Psoas muscle (tissue), 8 donors: ENCODE measurements around the gene SIDT1. TPM values are rescaled to one million over a fixed set of nuclear protein-coding genes. Genes with fewer than 3 reads are reported as not detected.
A peak's percentile ranks its signal among the peaks of the same experiment; 100 is the strongest.

ENCODE experiments used
- ATAC-seq, 4 donors: fragments of 200-7000 bp; cut with Tn5 transposase; one replicate each; pipeline ENCODE4 v1.9.1; 2020; ENCODE audit warnings: moderate library complexity in 3 of 4, mild to moderate bottlenecking in 2 of 4
- DNase-seq, 2 donors: peaks; one replicate each; pipeline ENCODE4 v3.0.0-alpha.2; 2020
- H3K27ac ChIP-seq: fragments of 200-600 bp; one replicate; pipeline ENCODE4 v1.8.0; 2022
- H3K27me3 ChIP-seq, 3 donors: fragments of 200-600 bp in 1 of 3; one replicate each; pipeline versions ENCODE4 v1.6.1 to v1.8.0; 2013 to 2022; ENCODE audit warnings: low read length in 2 of 3, mild to moderate bottlenecking in 2 of 3, moderate library complexity in 1 of 3; ENCODE audit not compliant: insufficient read depth in 3 of 3
- H3K36me3 ChIP-seq, 2 donors: fragments of 200-600 bp in 1 of 2; one replicate each; pipeline versions ENCODE4 v1.6.1 to v1.8.0; 2013 to 2022; ENCODE audit warnings: low read depth in 1 of 2, mild to moderate bottlenecking in 1 of 2, moderate library complexity in 1 of 2; ENCODE audit not compliant: insufficient read depth in 1 of 2
- H3K4me1 ChIP-seq: fragments of 200-600 bp; one replicate; pipeline ENCODE4 v1.8.0; 2022
- H3K4me3 ChIP-seq: fragments of 200-600 bp; one replicate; pipeline ENCODE4 v1.8.0; 2022; ENCODE audit warnings: mild to moderate bottlenecking
- H3K9me3 ChIP-seq: fragments of 200-600 bp; one replicate; pipeline ENCODE4 v1.8.0; 2022
- WGBS, 3 donors: extraction: QIAGEN DNeasy Blood & Tissue Kit; methylation state at CpG; one replicate each; pipeline versions ENCODE4 v1.1.6 to v1.1.7; 2013; 5-methylcytosine and 5-hydroxymethylcytosine counted together
- intact Hi-C, 2 donors: fragments of 100-400 bp; cut with DNase I; formaldehyde crosslinking; loops; one replicate each; pipeline versions ENCODE4 v1.11.0 to v1.14.2; 2022
- polyA plus RNA-seq, 3 donors: library from polyadenylated mRNA; stranded (reverse); fragments of 200-250 nt; gene quantifications; one replicate each; pipeline ENCODE4 v1.2.3, GENCODE V29; 2013
- total RNA-seq, 4 donors: library from RNA; stranded (reverse); fragmentation: NEBNext Ultra II Directional in 2 of 4; extraction: Animal tissue kit (Norgen Biotek cat#: 25700) in 2 of 4; gene quantifications; one replicate each; pipeline versions ENCODE4 v1.2.1 to v1.2.4, GENCODE V29; 2021 to 2023
- TF ChIP-seq, protein P1 (sequence below): fragments of 200-600 bp; IDR thresholded peaks from one replicate; pipeline ENCODE4 v1.8.0; 2022; ENCODE audit warnings: antibody characterized with exemption
- donor health status: healthy with polysubstance abuse.
- donor health status: DM: no; HTN: no; CAD: no; lungs with moderate emphysema.
- donor health status: Bipolar disorder and iron deficiency.
- donor health status: healthy.
- donor health status: DM: yes; HTN: yes; CAD: no.
- donor health status: DM: no; HTN: no; CAD: no.
- donor health status: DM: no; HTN: no; CAD: no.
- donor health status: DM: yes; HTN: yes; CAD: no.

The SIDT1 gene
- total and polyA plus RNA-seq, 7 donors: 0.08 to 0.48 (median 0.34) TPM; not detected in 1

GRCh38 chr3:113660458-113660857, 128.1 kb downstream of the SIDT1 start:
- peaks cover 19 to 51% of the 10 kb centered on the region in 2 donors for H3K36me3 ChIP-seq
- H3K9me3 ChIP-seq: no peaks in the 10 kb centered on the region
- TF ChIP-seq, protein P1, sequence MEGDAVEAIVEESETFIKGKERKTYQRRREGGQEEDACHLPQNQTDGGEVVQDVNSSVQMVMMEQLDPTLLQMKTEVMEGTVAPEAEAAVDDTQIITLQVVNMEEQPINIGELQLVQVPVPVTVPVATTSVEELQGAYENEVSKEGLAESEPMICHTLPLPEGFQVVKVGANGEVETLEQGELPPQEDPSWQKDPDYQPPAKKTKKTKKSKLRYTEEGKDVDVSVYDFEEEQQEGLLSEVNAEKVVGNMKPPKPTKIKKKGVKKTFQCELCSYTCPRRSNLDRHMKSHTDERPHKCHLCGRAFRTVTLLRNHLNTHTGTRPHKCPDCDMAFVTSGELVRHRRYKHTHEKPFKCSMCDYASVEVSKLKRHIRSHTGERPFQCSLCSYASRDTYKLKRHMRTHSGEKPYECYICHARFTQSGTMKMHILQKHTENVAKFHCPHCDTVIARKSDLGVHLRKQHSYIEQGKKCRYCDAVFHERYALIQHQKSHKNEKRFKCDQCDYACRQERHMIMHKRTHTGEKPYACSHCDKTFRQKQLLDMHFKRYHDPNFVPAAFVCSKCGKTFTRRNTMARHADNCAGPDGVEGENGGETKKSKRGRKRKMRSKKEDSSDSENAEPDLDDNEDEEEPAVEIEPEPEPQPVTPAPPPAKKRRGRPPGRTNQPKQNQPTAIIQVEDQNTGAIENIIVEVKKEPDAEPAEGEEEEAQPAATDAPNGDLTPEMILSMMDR: no peak
- no peaks in the 10 kb centered on the region for H3K27me3 ChIP-seq
- H3K4me3 ChIP-seq: peak overlapping the region; percentile 38
- peak overlapping the region; percentile 85 for H3K27ac ChIP-seq
- ATAC-seq (peak in 3 of 4 donors; percentile 8 to 27 (median 10)), DNase-seq (no peak)
- H3K4me1 ChIP-seq: peaks cover 43% of the 10 kb centered on the region
- 90 to 100% (median 92%) methylated on average over 2 of the region's 2 CpGs for WGBS, 3 donors
- intact Hi-C loops: loop anchor here in 1 of 2 donors (2.0 kb wide), 1 partner anchor 36 kb away; the partner anchor contains the start of gene USF3

- H3K9me3 ChIP-seq: no peaks in the 10 kb centered on the region
- H3K27me3 ChIP-seq: no peaks in the 10 kb centered on the region
- TF ChIP-seq, protein P1: no peak
- peaks cover 39% of the 10 kb centered on the region for H3K4me1 ChIP-seq
- DNase-seq (peak; percentile 23 to 62), ATAC-seq (peak; percentile 94 to 96 (median 96))
- intact Hi-C loops: loop anchor here in 1 of 2 donors (2.0 kb wide), 1 partner anchor 36 kb away; the partner anchor contains the start of gene USF3
- WGBS, 3 donors: 32 to 48% (median 38%) methylated on average over 4 of the region's 4 CpGs
- H3K4me3 ChIP-seq: peak overlapping the region; percentile 38
- H3K27ac ChIP-seq: peak overlapping the region; percentile 85
- peaks cover 19 to 54% of the 10 kb centered on the region in 2 donors for H3K36me3 ChIP-seq
Measured at GRCh38 chr3:113660896-113661295, 128.5 kb downstream of the SIDT1 start.

DNA sequence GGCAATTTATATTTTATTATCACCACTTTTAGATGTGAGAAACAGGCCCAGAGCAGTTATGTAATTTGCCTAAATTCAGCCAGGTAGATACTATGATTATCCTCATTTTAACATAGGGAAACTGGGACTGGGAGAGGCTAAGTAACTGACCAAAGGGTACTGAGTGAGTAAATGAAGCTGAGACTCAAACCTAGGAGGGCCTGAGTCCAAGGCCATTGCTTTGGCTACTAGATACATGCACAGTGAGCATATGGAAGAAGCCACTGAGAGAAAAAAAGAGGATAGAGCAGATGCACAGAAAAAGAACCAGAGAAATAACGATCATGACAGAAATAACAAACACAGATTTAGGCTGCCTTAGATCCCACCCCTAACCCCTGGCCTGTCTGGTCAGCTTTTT, 130.5 kb downstream of the SIDT1 start:
- TF ChIP-seq, protein P1: no peak
- H3K4me3 ChIP-seq: no peak overlapping the region
- peaks cover 41% of the 10 kb centered on the region for H3K4me1 ChIP-seq
- DNase-seq (no peak), ATAC-seq (no peak)
- intact Hi-C loops: no loop called here
- peak overlapping the region; percentile 85 for H3K27ac ChIP-seq
- 50 to 85% (median 56%) methylated on average over 1 of the region's 1 CpG for WGBS, 3 donors
- H3K27me3 ChIP-seq: no peaks in the 10 kb centered on the region
- H3K36me3 ChIP-seq: peaks cover 16 to 61% of the 10 kb centered on the region in 2 donors
- no peaks in the 10 kb centered on the region for H3K9me3 ChIP-seq

DNA sequence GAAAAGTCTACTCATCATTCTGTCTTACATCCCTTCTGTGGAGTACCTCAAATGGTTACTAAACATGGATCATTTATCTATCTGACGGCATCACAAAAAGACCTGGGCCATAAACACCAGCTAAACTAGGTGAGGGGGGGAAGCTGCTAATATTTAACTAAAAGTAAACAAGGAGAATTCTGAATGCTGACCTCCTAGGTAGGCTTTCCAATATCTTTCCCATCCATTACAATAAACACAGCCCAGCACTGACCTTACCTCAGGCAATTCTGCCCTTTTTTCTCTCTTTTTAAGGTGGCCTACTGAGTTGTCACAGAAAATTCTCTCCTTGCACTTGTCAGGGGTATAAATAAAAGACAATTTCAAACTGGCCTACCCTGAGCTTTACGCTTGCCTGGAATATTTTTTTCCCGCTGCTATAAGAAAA, 131.0 kb downstream of the SIDT1 start:
- H3K4me3 ChIP-seq: no peak overlapping the region
- DNase-seq: no peak
- WGBS, 3 donors: 76 to 87% (median 78%) methylated on average over 3 of the region's 3 CpGs
- H3K27ac ChIP-seq: peak overlapping the region; percentile 85
- intact Hi-C loops: no loop called here
- peaks cover 16 to 61% of the 10 kb centered on the region in 2 donors for H3K36me3 ChIP-seq
- TF ChIP-seq, protein P1: no peak
- ATAC-seq: no peak
- H3K27me3 ChIP-seq: no peaks in the 10 kb centered on the region
- peaks cover 41% of the 10 kb centered on the region for H3K4me1 ChIP-seq
- H3K9me3 ChIP-seq: no peaks in the 10 kb centered on the region

GRCh38 chr3:113663761-113664160, 131.4 kb downstream of the SIDT1 start:
- H3K4me1 ChIP-seq: peaks cover 41% of the 10 kb centered on the region
- peaks cover 16 to 58% of the 10 kb centered on the region in 2 donors for H3K36me3 ChIP-seq
- no peaks in the 10 kb centered on the region for H3K27me3 ChIP-seq
- WGBS, 3 donors: 82 to 100% (median 95%) methylated on average over 1 of the region's 1 CpG
- no peak overlapping the region for H3K4me3 ChIP-seq
- ATAC-seq: no peak
- H3K27ac ChIP-seq: peak overlapping the region; percentile 85
- TF ChIP-seq, protein P1: no peak
- intact Hi-C loops: no loop called here
- DNase-seq: no peak
- no peaks in the 10 kb centered on the region for H3K9me3 ChIP-seq
